Tibial nerve (tissue), 4 donors: Measurements from ENCODE around the gene KHDRBS2.

ENCODE experiments used
- EP300 ChIP-seq, 2 donors: sonication (generic); formaldehyde crosslinking; IDR thresholded peaks; one replicate each; pipeline ENCODE4 v1.6.1; 2017; ENCODE audit warnings: antibody characterized with exemption in 2 of 2, mild to moderate bottlenecking in 1 of 2
- POLR2A ChIP-seq, 2 donors: fragments of 450-650 bp; IDR thresholded peaks; one replicate each; pipeline ENCODE4 v1.6.1; 2017; ENCODE audit warnings: antibody characterized with exemption in 2 of 2, mild to moderate bottlenecking in 2 of 2, moderate library complexity in 2 of 2
- TF ChIP-seq, protein P1 (sequence below), 5 experiments: fragments of 200-600 bp in 3 of 5; fragments of 450-650 bp in 2 of 5; sonication (generic) in 3 of 5; IDR thresholded peaks; one replicate each; pipeline ENCODE4 v1.5.1; 2016 to 2019; ENCODE audit warnings: antibody characterized with exemption in 5 of 5, mild to moderate bottlenecking in 3 of 5, moderate library complexity in 2 of 5

DNA sequence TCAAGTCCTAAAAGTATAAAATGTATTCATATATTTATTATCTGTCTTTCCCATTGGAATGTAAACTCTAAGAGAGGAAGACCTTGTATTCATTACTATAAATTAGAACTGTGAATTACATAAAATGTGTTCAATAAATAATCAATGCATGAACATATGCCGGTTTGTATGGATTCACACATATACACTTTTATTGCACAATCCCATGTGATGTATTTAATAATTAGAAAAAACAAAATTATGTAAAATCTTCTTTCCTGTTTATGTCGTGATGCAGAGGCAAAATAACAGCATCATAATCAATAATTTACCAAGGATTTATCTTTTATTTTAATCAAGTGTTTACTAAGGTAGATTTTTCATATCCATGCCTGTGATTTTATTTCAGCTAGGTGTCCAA is 240.5 kb downstream of the KHDRBS2 start:
- TF ChIP-seq, protein P1, sequence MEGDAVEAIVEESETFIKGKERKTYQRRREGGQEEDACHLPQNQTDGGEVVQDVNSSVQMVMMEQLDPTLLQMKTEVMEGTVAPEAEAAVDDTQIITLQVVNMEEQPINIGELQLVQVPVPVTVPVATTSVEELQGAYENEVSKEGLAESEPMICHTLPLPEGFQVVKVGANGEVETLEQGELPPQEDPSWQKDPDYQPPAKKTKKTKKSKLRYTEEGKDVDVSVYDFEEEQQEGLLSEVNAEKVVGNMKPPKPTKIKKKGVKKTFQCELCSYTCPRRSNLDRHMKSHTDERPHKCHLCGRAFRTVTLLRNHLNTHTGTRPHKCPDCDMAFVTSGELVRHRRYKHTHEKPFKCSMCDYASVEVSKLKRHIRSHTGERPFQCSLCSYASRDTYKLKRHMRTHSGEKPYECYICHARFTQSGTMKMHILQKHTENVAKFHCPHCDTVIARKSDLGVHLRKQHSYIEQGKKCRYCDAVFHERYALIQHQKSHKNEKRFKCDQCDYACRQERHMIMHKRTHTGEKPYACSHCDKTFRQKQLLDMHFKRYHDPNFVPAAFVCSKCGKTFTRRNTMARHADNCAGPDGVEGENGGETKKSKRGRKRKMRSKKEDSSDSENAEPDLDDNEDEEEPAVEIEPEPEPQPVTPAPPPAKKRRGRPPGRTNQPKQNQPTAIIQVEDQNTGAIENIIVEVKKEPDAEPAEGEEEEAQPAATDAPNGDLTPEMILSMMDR (IDR thresholded peaks at IDR 0.05) = no peak
- TF ChIP-seq POLR2A (IDR thresholded peaks at IDR 0.05) (no peak), EP300 (IDR thresholded peaks at IDR 0.05) (no peak)
